IPS DF 4.7 (cell line): ENCODE data around the gene SLC17A7.

Experiments used
- DNase-seq: peaks from one replicate; pipeline ENCODE4 v3.0.0-alpha.2; 2013; ENCODE audit warnings: low spot score; ENCODE audit errors: extremely low read depth

SLC17A7 gene

DNA sequence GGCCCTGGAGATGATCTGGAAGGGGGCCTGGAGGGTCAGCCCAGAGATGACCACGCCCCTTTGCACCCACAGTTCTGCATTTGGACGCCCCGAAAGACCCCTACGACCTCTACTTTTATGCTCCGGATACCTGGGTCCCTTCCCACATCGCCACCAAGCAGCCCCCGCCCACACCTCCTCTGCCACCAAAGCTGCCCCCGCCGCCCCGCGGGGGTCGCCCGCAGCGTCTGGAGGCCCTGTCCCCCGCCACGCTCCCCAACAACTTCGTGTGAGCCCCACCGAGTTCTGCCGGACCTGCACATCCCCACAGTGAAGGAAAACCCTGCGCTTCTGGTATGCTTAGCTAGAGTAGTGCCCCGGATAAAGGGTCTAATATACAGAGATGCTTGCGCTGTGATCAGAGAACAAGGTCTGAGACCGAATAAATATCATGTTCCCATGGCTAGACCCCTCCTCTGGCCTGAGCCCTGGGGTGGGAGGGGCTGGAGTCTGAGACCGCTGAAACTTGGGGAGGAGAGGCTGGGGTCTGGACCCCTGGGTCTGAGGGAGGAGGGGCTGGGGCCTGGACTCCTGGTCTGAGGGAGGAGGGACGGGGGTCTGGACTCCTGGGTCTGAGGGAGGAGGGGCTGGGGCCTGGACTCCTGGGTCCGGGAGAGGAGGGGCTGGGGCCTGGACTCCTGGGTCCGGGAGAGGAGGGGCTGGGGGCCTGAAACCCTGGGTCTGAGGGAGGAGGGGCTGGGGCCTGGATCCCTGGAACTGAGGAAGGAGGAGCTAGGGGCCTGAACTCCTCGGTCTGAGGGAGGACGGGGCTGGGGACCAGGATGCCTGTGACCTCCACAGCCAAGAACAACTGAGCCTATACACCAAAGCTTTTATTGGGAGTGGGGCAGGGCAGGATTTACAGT is 12.5 kb downstream of the SLC17A7 start:
- DNase-seq, result no peak

DNA sequence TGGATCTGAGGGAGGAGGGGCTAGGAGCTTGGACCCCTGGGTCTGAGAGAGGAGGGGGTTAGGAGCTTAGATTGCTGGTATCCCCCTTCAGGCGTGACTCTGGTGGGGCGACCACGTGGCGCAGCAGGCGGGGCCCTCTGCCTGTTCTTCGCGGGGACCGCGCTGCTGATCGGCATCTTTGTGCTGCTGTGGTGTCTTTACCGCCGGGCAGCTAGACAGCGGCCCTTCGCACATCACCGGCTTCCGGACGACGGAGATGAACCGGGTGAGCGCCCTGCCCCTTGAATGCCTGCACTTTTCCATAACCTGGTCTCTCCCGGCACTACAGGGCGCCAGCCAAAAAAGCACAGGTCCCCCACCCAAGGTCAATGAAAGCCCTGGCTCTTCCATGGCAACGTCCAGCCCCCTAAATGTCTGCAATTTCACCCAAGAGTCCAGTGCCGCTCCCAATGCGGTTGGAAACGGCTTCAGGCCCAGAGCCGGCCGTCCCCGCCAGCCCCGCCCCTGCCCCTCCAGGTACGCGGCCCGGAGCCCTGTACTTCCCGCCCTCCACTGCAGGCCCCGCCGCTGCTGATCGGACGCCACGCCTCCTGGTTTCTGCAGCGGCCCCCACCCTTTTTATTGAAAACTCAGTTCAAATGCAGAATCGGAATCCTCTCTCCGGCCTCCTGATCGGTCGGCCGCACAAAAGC is 13.3 kb downstream of the SLC17A7 start:
- DNase-seq, result no peak

GRCh38 chr19:49427339-49427738 is 14.0 kb downstream of the SLC17A7 start:
- no peak for DNase-seq

- no peak for DNase-seq
These were observed 15.3 kb downstream of the SLC17A7 start for GRCh38 chr19:49425922-49426592.

GRCh38 chr19:49425178-49425577 is 16.1 kb downstream of the SLC17A7 start, which contains the start of gene GFY:
Gene GFY (plus strand): TSS chr19:49425388. CDS start chr19:49426431, 1,043 bp downstream.
- DNase-seq, result no peak

DNA sequence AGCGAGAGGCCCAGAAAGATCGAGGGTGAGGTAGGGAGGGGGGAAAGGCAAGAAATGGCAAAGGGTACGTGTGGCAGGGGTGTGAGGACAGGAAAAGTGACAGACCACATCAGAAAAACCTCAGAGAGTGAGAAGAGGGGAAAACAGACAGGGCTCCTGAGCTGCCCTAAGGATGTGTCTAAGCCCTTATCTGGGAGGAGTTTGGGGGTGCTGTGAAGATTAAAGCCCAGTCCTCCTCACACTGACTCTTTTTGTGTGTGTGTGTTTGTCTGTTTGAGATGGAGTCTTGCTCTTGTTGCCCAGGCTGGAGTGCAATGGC is 17.4 kb downstream of the SLC17A7 start:
- no peak for DNase-seq

DNA sequence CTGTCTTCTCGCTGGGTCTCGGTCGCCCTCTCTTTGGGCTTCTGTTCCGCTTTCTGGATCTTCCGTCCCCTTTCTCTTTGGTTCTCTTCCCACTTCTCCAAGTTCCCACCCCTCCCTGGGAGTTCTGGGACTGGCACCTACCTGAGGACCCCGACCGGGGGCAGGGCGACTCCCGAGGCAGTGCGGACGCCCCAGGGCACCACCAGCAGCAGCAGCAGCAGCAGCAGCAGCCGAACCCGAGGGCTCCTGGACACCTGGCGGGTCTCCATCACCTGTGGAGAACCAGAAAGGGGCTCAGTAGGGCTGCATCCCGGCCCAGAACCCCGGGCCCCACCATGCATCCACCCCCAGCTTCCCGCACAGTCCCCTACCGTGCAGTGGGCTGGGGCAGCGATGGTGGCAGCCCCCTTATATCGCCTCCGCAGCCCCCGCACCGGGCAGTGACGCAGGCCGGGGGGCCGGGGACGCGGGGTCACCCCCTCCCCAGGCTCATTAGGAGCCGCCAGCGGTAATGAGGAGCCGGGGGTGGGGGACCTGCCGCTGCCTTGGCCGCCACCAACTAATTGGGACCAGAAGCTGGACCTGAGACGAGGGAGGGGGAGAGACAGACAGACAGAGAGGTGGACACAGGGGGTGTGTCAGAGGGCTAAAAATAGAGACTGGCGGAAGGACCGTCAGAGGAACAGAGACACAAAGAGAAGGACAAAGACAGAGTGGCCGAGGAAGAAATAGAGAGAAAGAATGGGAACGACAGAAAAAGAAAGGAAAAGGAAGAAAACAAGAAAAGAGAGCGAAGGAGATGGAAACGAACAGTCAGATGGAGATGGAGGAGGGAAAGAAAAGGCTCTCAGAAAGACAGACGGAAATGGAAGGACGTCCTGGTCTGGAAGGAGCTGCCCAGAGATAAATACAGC is 18.0 kb downstream of the SLC17A7 start, which contains the start of gene PTH2:
Gene PTH2, minus strand, starts transcription at position 371 of the 914 bp plus-strand sequence. Its CDS starts 102 bp downstream, at position 269.
- no peak for DNase-seq

GRCh38 chr19:49422407-49423070 is 18.8 kb downstream of the SLC17A7 start:
- no peak for DNase-seq

- DNase-seq, result no peak
These were observed 19.5 kb downstream of the SLC17A7 start for GRCh38 chr19:49421878-49422202.

GRCh38 chr19:49421039-49421877 is 20.1 kb downstream of the SLC17A7 start:
- DNase-seq, result no peak

- no peak for DNase-seq
These were observed 21.1 kb downstream of the SLC17A7 start for GRCh38 chr19:49420227-49420626.

GRCh38 chr19:49419173-49419572 is 22.2 kb downstream of the SLC17A7 start:
- DNase-seq, result no peak

DNA sequence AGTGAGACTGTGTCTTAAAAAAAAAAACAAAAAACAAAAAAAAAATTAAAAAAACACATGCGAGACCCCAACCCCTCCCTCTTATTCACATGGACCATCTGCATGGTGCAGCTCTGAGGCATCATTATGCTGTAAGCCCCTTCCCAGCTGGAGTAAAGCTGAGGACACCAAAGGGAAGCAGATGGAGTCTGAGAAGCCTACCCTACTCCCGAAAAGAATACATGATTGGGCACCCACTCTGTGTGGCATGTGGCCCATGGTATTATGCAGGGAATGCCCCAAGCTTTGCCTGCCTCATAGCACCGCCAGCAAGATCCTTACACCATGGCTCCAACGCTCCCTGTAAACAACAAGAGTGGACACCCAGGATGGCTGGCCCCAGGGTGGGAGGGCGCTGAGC is 22.8 kb downstream of the SLC17A7 start:
- no peak for DNase-seq

DNA sequence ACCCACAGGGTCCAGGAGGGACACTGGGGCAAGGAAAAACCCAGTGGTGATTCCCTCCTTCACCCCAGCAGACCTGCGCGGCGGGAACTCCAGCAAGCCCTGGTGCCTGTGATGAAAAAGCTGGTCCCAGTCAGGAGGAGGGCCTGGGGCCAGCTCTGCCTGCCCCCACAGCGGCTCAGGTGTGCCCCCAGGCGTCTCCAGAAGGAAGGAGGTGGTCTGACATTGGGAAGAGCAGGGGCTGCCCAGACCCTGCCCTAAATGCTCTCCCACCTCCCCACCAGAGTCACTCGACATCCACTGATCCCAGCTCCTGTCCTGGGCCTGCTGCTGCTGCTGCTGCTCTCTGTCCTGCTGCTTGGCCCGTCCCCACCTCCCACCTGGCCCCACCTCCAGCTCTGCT is 24.2 kb downstream of the SLC17A7 start:
- no peak for DNase-seq

DNA sequence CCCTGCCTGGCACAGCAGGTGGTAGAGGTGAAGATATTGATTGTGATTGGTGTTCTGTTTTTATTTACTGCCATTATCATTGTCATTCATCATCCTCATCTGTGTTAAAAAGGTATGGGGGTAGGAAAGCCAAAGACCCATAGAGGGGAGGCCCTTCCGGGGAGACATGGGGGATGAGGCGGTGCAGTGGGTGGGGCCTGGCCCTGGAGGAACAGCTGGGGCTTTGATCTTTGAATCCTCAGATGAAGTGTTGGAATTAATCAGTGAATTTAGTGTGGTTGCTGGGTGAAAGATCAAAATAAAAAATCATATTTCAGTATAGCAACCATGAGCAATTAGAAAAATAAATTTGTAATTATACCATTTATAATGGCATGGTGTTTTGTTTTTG is 25.5 kb downstream of the SLC17A7 start:
- DNase-seq, result no peak

GRCh38 chr19:49415102-49415809 is 26.1 kb downstream of the SLC17A7 start:
- no peak for DNase-seq

- no peak for DNase-seq
These were observed 27.1 kb downstream of the SLC17A7 start for GRCh38 chr19:49414256-49414655.

DNA sequence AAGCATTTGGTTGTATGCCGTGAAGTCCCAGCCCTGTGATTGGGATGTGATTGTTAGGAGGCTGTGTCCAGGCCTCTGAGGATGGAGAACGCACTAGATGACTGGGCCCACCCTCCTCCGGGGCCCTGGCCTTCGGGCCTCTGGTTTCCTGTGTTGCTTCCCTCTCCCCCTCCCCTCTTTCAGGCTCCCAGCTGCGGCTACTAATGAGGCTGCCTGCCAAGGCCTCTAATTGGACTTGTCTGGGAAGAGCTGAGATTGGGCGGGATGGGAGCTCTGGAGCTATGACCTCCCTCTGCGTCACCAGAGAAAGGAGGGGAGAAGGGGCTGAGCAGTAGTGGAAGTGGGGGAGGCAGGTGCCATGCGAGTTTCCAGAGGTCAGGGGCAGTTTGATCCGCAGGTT is 28.0 kb downstream of the SLC17A7 start:
- DNase-seq, result no peak

DNA sequence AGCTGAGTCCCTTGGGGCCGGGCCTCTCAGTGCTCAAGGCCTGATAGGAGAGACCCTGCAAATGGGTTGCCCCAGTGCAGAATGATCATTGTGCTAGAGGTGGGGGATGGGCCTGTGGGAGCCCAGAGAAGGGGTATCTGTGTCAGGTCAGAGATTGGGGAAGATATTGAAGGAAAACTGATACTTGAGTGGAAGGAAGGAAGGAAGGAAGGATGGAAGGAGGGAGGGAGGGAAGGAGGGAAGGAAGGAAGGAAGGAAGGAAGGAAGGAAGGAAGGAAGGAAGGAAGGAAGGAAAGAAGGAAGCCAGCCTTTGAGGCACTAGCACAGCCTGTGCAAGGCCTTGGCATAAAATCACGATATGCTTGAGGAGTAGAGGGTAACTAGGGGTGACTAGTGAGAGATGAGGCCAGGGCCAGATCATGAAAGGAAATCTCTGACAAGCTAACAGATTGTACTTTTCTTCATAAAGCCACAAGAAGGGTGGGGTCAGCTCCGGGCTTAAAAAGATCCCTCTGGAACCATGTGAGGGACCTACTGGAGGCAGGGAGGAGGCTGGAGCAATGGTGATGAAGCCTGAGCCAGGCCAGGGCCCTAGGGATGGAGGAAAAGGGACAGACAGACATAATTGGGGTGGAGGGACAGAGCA is 29.5 kb downstream of the SLC17A7 start:
- no peak for DNase-seq
